NCI-H2081 treated with DMSO at 0.1 percent for 48 hours (cell line): ENCODE results near the gene FUT4.
"Not testable (repeated sequence)": the region's sequence is repeated elsewhere in the genome, so short reads cannot be mapped to it uniquely, and the experiment has no call there.

Experiments
- DNase-seq: peaks from one replicate; lab custom pipeline; 2025; lab: John Stamatoyannopoulos, UW

The FUT4 gene

GRCh38 chr11:94543695-94544645 lies at the start of gene FUT4:
Gene FUT4, plus strand, starts transcription at chr11:94543921. Its CDS starts 213 bp downstream, at chr11:94544134.
- DNase-seq: no peak

GRCh38 chr11:94494126-94494680 lies 49.5 kb upstream of the FUT4 start:
- DNase-seq: no peak

GRCh38 chr11:94500181-94500580 lies 43.5 kb upstream of the FUT4 start:
- DNase-seq: no peak

GRCh38 chr11:94501522-94501921 lies 42.2 kb upstream of the FUT4 start:
- no peak for DNase-seq

GRCh38 chr11:94504689-94505293 lies 38.9 kb upstream of the FUT4 start:
- DNase-seq: no peak

GRCh38 chr11:94506513-94506912 lies 37.2 kb upstream of the FUT4 start:
- not testable (repeated sequence) for DNase-seq

- no peak for DNase-seq
Measured at GRCh38 chr11:94507485-94507884, 36.2 kb upstream of the FUT4 start.

- DNase-seq: no peak
Measured at GRCh38 chr11:94511932-94512781, 31.6 kb upstream of the FUT4 start, which contains the start of gene C11orf97. Gene C11orf97, plus strand, starts transcription at chr11:94512461. Its CDS starts 68 bp downstream, at chr11:94512529.

GRCh38 chr11:94513091-94513490 lies 30.6 kb upstream of the FUT4 start:
- peak; percentile 62 for DNase-seq

- no peak for DNase-seq
Measured at GRCh38 chr11:94515398-94515797, 28.3 kb upstream of the FUT4 start.

GRCh38 chr11:94516725-94517124 lies 27.0 kb upstream of the FUT4 start:
- no peak for DNase-seq

GRCh38 chr11:94518300-94518699 lies 25.4 kb upstream of the FUT4 start:
- no peak for DNase-seq

GRCh38 chr11:94519478-94520084 lies 24.1 kb upstream of the FUT4 start:
- DNase-seq: no peak

GRCh38 chr11:94521684-94522083 lies 22.0 kb upstream of the FUT4 start:
- DNase-seq: no peak

- no peak for DNase-seq
Measured at GRCh38 chr11:94524341-94524740, 19.4 kb upstream of the FUT4 start.

- no peak for DNase-seq
Measured at GRCh38 chr11:94525546-94526324, 18.0 kb upstream of the FUT4 start.

GRCh38 chr11:94526645-94527438 lies 16.9 kb upstream of the FUT4 start:
- no peak for DNase-seq

GRCh38 chr11:94528551-94528950 lies 15.2 kb upstream of the FUT4 start:
- no peak for DNase-seq

- no peak for DNase-seq
Measured at GRCh38 chr11:94532211-94532610, 11.5 kb upstream of the FUT4 start.

GRCh38 chr11:94533206-94533605 lies 10.5 kb upstream of the FUT4 start:
- DNase-seq: no peak
